Glutamatergic neuron (in vitro differentiated cells): ENCODE results near the gene CALHM4. TPM values are rescaled to one million over a fixed set of nuclear protein-coding genes. Genes with fewer than 3 reads are reported as not detected.
"Not testable (repeated sequence)": the region's sequence is repeated elsewhere in the genome, so short reads cannot be mapped to it uniquely, and the experiment has no call there.

ENCODE experiments used
- DNase-seq: peaks from one replicate; pipeline ENCODE4 v3.0.0; 2022
- H3K27ac Mint-ChIP-seq: one replicate; pipeline ENCODE4 v1.8.0; 2020; ENCODE audit warnings: mild to moderate bottlenecking, mixed read lengths, inconsistent platforms; ENCODE audit not compliant: unreplicated experiment
- H3K27me3 Mint-ChIP-seq: one replicate; pipeline ENCODE4 v1.8.0; 2020; ENCODE audit warnings: mild to moderate bottlenecking, moderate library complexity, mixed read lengths, inconsistent platforms; ENCODE audit not compliant: unreplicated experiment
- H3K36me3 Mint-ChIP-seq: one replicate; pipeline ENCODE4 v1.8.0; 2020; ENCODE audit warnings: mild to moderate bottlenecking, mixed read lengths, inconsistent platforms; ENCODE audit not compliant: unreplicated experiment
- H3K4me1 Mint-ChIP-seq: one replicate; pipeline ENCODE4 v1.8.0; 2020; ENCODE audit warnings: mild to moderate bottlenecking, low read depth, mixed read lengths, inconsistent platforms; ENCODE audit not compliant: unreplicated experiment
- H3K4me3 Mint-ChIP-seq: one replicate; pipeline ENCODE4 v1.8.0; 2020; ENCODE audit warnings: mild to moderate bottlenecking, mixed read lengths, inconsistent platforms; ENCODE audit not compliant: unreplicated experiment
- H3K9me3 Mint-ChIP-seq: one replicate; pipeline ENCODE4 v1.8.0; 2020; ENCODE audit warnings: mild to moderate bottlenecking, moderate library complexity, mixed read lengths, inconsistent platforms; ENCODE audit not compliant: unreplicated experiment
- total RNA-seq: library from RNA; stranded (reverse); fragmentation: NEBNext Ultra II Directional; extraction: Animal tissue kit (Norgen Biotek cat#: 25700); gene quantifications from one replicate; pipeline ENCODE4 v1.2.1, GENCODE V29; 2021; ENCODE audit not compliant: unreplicated experiment
- TF ChIP-seq, protein P1 (sequence below): fragments of 200-600 bp; sonication (generic); IDR thresholded peaks from one replicate; pipeline ENCODE4 v1.5.0; 2021; ENCODE audit not compliant: partially characterized antibody, unreplicated experiment

Gene CALHM4
- total RNA-seq, 1 donor from 2014 or later: not detected

DNA sequence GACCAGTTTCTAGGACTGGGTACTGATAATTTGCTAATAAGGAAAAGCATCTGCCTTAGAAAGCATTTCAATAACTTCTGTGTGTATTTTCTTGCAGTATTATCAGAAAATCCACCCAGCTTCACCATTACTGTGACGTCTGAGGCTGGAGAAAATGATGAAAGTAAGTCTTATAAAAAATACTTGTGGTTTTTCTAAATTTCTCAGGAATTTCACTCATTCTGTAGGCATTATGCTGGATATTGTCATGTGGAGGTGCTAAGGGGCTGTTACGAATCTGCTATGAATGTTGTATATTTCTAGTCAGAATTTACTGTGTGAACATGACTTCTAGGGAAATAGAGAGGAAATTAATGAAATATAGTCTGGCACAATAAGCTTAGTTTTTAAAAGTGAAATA is 26.6 kb downstream of the CALHM4 start:
- no peaks in the 10 kb centered on the region for H3K4me1 Mint-ChIP-seq
- TF ChIP-seq, protein P1, sequence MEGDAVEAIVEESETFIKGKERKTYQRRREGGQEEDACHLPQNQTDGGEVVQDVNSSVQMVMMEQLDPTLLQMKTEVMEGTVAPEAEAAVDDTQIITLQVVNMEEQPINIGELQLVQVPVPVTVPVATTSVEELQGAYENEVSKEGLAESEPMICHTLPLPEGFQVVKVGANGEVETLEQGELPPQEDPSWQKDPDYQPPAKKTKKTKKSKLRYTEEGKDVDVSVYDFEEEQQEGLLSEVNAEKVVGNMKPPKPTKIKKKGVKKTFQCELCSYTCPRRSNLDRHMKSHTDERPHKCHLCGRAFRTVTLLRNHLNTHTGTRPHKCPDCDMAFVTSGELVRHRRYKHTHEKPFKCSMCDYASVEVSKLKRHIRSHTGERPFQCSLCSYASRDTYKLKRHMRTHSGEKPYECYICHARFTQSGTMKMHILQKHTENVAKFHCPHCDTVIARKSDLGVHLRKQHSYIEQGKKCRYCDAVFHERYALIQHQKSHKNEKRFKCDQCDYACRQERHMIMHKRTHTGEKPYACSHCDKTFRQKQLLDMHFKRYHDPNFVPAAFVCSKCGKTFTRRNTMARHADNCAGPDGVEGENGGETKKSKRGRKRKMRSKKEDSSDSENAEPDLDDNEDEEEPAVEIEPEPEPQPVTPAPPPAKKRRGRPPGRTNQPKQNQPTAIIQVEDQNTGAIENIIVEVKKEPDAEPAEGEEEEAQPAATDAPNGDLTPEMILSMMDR: no peak
- H3K36me3 Mint-ChIP-seq: no peaks in the 10 kb centered on the region
- no peaks in the 10 kb centered on the region for H3K27me3 Mint-ChIP-seq
- DNase-seq: no peak
- no peak overlapping the region for H3K4me3 Mint-ChIP-seq
- no peak overlapping the region for H3K27ac Mint-ChIP-seq
- H3K9me3 Mint-ChIP-seq: no peaks in the 10 kb centered on the region

DNA sequence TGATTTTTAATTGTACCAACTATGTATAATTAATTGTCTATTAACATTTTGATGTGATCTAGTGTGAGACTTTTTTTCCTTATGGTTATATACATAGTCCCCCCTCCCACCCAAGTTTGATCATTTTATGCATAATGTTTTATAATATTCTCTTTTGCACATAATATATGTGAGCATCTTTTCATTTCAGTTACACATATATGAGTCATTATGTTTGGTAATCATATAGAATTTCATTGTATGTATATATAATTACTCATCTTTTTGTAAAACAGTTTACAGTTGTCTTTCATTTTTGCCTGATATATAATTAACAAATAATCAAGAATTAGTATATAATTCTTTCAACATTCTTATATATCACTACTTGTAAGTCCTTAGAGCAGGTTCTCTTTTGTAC is 32.7 kb downstream of the CALHM4 start:
- Mint-ChIP-seq H3K4me3 (no peak overlapping the region), H3K27me3 (no peaks in the 10 kb centered on the region), H3K36me3 (peaks cover 6% of the 10 kb centered on the region), H3K27ac (no peak overlapping the region), H3K4me1 (peaks cover 3% of the 10 kb centered on the region), H3K9me3 (no peaks in the 10 kb centered on the region)
- no peak for DNase-seq
- TF ChIP-seq, protein P1: no peak

DNA sequence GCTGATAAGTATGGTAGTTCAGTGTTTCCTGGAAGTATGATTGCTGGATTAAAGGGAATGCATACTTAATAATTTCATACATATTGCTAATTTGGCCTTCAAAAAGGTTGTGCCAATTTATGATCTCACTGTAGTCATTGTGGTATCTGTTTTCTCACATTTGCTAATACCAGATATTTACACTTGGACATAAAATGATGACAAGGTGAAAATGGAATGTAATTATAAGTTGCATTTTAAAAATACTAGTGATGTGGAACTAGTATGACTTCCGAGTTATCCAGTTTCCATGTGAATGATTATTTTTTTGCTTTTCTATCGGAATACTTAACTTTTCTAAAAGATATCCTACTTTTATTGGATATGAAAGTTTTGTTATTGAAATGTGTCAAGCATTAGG is 33.2 kb downstream of the CALHM4 start:
- no peak for DNase-seq
- Mint-ChIP-seq H3K4me1 (peaks cover 3% of the 10 kb centered on the region), H3K27me3 (no peaks in the 10 kb centered on the region), H3K9me3 (no peaks in the 10 kb centered on the region), H3K4me3 (no peak overlapping the region), H3K27ac (no peak overlapping the region), H3K36me3 (peaks cover 6% of the 10 kb centered on the region)
- TF ChIP-seq, protein P1: no peak

DNA sequence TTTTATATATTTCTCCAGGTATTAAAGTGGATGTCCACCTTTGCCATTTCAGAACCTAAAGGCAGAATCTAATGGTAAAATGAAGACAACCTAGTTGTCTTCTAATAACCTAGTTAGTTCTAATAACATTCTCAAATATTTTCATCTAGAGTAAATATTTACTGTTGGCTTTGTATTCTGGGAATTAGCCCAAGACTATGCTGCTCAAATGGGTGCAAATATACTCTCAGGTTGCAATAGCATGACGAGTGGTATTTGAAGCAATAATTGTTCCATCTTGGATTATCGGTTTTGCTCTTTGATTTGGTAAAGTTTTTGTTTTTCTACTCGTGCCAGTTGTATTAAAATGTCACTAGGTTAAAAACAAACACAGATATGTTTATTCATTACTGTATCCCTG is 41.7 kb downstream of the CALHM4 start:
- H3K27me3 Mint-ChIP-seq: no peaks in the 10 kb centered on the region
- TF ChIP-seq, protein P1: no peak
- H3K36me3 Mint-ChIP-seq: no peaks in the 10 kb centered on the region
- H3K9me3 Mint-ChIP-seq: no peaks in the 10 kb centered on the region
- no peak overlapping the region for H3K4me3 Mint-ChIP-seq
- no peak for DNase-seq
- no peaks in the 10 kb centered on the region for H3K4me1 Mint-ChIP-seq
- no peak overlapping the region for H3K27ac Mint-ChIP-seq

DNA sequence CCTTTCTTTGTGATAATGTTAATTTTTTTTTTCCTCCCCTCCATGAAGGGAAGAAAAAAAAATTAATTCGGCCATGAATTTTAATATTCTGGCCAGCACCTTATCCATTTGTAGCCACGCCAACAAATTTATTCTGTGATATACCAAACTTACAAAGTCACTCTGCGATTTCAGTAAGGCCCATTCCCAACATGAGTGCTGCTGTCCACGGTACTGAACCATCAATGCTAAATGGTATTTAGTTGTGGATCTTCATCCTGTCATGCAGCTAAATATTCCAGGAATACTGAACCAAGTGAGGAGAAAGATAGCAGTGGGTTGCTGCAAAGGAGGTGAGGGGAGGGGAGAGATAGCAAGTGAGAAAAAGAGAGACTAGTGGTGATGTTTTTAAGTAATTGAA is 43.3 kb downstream of the CALHM4 start:
- TF ChIP-seq, protein P1: no peak
- DNase-seq: no peak
- Mint-ChIP-seq H3K27me3 (no peaks in the 10 kb centered on the region), H3K4me1 (no peaks in the 10 kb centered on the region), H3K4me3 (no peak overlapping the region), H3K27ac (no peak overlapping the region), H3K36me3 (no peaks in the 10 kb centered on the region), H3K9me3 (peaks cover 2% of the 10 kb centered on the region)

DNA sequence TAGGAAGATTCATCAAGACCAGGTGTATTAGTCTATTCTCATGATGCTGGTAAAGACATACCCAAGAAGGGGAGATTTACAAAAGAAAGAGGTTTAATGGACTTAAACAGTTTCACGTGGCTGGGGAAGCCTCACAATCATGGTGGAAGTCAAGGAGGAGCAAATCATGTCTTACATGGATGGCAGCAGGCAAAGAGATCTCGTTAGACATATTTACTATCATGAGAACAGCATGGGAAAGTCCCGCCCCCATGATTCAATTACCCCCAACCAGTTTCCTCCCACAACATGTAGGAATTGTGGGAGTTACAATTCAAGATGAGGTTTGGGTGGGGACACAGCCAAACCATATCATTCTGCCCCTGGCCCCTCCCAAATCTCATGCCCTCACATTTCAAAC is 50.4 kb downstream of the CALHM4 start:
- not testable (repeated sequence) for DNase-seq, H3K4me3 Mint-ChIP-seq, H3K4me1 Mint-ChIP-seq, H3K27me3 Mint-ChIP-seq, H3K9me3 Mint-ChIP-seq, H3K27ac Mint-ChIP-seq
- H3K36me3 Mint-ChIP-seq: peaks cover 16% of the 10 kb centered on the region

DNA sequence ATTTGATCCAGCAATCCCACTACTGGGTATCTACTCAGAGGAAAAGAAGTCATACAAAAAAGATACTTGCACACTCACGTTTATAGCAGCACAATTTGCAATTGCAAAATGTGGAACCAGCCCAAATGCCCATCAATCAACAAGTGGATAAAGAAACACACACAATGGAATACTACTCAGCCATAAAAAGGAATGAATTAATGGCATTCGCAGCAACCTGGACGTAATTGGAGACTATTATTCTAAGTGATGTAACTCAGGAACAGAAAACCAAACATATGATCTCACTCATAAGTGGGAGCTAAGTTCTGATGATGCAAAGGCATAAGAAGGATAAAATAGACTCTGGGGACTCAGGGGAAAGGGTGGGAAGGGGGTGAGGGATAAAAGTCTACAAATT is 51.3 kb downstream of the CALHM4 start:
- not testable (repeated sequence) for H3K9me3 Mint-ChIP-seq

More for the DNA sequence above, 51.3 kb downstream of the CALHM4 start:
- H3K4me3 Mint-ChIP-seq, H3K27me3 Mint-ChIP-seq, DNase-seq, H3K4me1 Mint-ChIP-seq, H3K27ac Mint-ChIP-seq: not testable (repeated sequence)
- peaks cover 16% of the 10 kb centered on the region for H3K36me3 Mint-ChIP-seq
